Activated CD8-positive, alpha-beta T cell treated with anti-CD3 and anti-CD28 coated beads, Interleukin-2, amount 10 ng/mL, durations not matched to agents 7 days and 5 days (primary cell): ENCODE measurements around the gene ZNF384. TPM values are rescaled to one million over a fixed set of nuclear protein-coding genes. Genes with fewer than 3 reads are reported as not detected.

Source experiments
- ATAC-seq: fragments of 150-1000 bp; cut with Tn5 transposase; one replicate; pipeline ENCODE4 v1.10.0; 2021; ENCODE audit warnings: moderate library complexity
- CTCF ChIA-PET: fragments of 350-600 bp; sonication (Branson Sonifier 250); formaldehyde crosslinking; loops from one replicate; lab custom pipeline; 2021; ENCODE audit warnings: antibody characterized with exemption; lab: Charles Lee
- POLR2A ChIA-PET: fragments of 350-600 bp; sonication (Branson Sonifier 250); formaldehyde crosslinking; loops from one replicate; lab custom pipeline; 2021; ENCODE audit warnings: antibody characterized with exemption; lab: Charles Lee
- DNase-seq: peaks from one replicate; pipeline ENCODE4 v3.0.0-alpha.2; 2020
- H3K27ac Mint-ChIP-seq: one replicate; pipeline ENCODE4 v1.8.0; 2021; ENCODE audit warnings: mild to moderate bottlenecking, mixed read lengths
- H3K27me3 Mint-ChIP-seq: one replicate; pipeline ENCODE4 v1.8.0; 2021; ENCODE audit warnings: low read depth, mixed read lengths
- H3K36me3 Mint-ChIP-seq: one replicate; pipeline ENCODE4 v1.8.0; 2021; ENCODE audit warnings: low read depth, mixed read lengths
- H3K4me1 Mint-ChIP-seq: one replicate; pipeline ENCODE4 v1.8.0; 2021; ENCODE audit warnings: low read depth, mixed read lengths
- H3K4me3 Mint-ChIP-seq: one replicate; pipeline ENCODE4 v1.8.0; 2021; ENCODE audit warnings: mild to moderate bottlenecking, mixed read lengths
- H3K9me3 Mint-ChIP-seq: one replicate; pipeline ENCODE4 v1.8.0; 2022; ENCODE audit warnings: mixed read lengths; ENCODE audit not compliant: insufficient read depth
- total RNA-seq, 2 experiments: library from RNA; stranded (reverse); gene quantifications; one replicate each; pipeline ENCODE4 v1.2.3, GENCODE V29; 2021

ZNF384 gene
- 10 to 100 TPM; 71.9 to 76.4 TPM for total RNA-seq

DNA sequence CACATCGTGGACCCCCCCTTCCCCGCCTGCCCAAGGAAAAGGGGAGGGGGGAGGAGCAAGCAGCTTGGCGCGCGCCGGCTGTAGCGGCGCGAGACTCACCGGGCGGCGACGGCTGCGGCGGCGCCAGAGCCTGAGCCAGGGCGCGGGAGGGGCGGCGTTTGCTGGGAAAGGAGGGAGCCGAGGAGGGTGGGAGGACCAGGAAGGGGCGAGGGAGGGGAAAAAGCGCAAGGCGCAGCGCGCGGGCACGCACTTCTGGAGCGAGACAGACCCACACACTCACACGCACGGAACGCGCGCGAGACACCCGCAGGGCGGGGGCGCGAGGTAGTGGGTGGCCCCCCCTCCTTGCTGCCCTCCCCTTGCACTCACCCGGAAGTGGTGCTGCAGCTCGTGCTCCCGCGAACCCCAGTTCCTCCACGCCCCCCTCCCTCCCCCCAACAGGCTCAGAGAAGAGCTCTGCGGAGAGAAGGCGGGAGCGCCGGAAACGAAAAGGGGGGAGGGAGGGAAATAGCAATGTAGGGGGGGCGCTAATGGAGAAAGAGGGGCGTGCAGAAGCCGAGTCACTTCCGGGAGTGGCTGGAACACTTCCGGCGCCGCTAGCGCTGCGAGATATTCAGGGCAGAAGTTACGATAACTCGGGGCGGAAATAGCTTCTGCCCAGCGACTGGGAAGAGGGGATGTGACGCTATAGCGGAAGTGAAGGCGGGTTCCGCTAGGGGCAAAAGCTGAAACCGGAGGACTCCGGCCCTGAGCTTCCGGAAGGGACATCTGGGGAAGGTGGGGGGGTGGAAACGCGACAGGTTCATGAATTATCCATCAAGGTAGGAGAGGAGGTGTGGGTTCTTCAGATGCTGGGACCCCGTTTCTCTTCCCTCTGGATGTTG, at the start of gene ZNF384:
Gene ZNF384, minus strand, starts transcription at position 377 of the 884 bp plus-strand sequence. CDS start 9,855 bp downstream, outside the sequence.
- DNase-seq (peak; percentile 98), ATAC-seq (peak; percentile 83)
- no peaks in the 10 kb centered on the region for H3K9me3 Mint-ChIP-seq

GRCh38 chr12:6736754-6737153, 47.6 kb upstream of the ZNF384 start:
- POLR2A ChIA-PET = interaction anchor here (0.8 kb wide), 1 partner anchor 13 kb away, joined by 3 read pairs; the partner anchor contains the start of gene COPS7A
- DNase-seq (no peak), ATAC-seq (no peak)
- Mint-ChIP-seq H3K27ac (no peak overlapping the region), H3K36me3 (peaks cover 3% of the 10 kb centered on the region), H3K4me1 (peaks cover 10% of the 10 kb centered on the region), H3K4me3 (no peak overlapping the region), H3K9me3 (no peaks in the 10 kb centered on the region), H3K27me3 (no peaks in the 10 kb centered on the region)
- CTCF ChIA-PET = interaction anchor here (0.6 to 2.8 kb wide), 6 partner anchors 13 to 116 kb away, joined by 3 to 17 read pairs (median 4); partner anchors contain the start of genes COPS7A and MLF2

More for the DNA sequence above, at the start of gene ZNF384:
- CTCF ChIA-PET = interaction anchor here (0.6 to 3.9 kb wide), 31 partner anchors 9 to 183 kb away, joined by 3 to 30 read pairs (median 4); partner anchors contain the start of genes CDCA3, COPS7A, LPAR5 and MLF2
- POLR2A ChIA-PET = interaction anchor here (0.6 to 2.5 kb wide), 43 partner anchors 10 to 1451 kb away, joined by 3 to 69 read pairs (median 5); partner anchors contain the start of genes C12orf57, CDCA3, CHD4 and COPS7A
- Mint-ChIP-seq H3K27me3 (no peaks in the 10 kb centered on the region), H3K4me1 (peaks cover 51% of the 10 kb centered on the region), H3K27ac (peak within 1 kb of the TSS; percentile 94), H3K36me3 (peaks cover 37% of the 10 kb centered on the region), H3K4me3 (peak within 1 kb of the TSS; percentile 95)

DNA sequence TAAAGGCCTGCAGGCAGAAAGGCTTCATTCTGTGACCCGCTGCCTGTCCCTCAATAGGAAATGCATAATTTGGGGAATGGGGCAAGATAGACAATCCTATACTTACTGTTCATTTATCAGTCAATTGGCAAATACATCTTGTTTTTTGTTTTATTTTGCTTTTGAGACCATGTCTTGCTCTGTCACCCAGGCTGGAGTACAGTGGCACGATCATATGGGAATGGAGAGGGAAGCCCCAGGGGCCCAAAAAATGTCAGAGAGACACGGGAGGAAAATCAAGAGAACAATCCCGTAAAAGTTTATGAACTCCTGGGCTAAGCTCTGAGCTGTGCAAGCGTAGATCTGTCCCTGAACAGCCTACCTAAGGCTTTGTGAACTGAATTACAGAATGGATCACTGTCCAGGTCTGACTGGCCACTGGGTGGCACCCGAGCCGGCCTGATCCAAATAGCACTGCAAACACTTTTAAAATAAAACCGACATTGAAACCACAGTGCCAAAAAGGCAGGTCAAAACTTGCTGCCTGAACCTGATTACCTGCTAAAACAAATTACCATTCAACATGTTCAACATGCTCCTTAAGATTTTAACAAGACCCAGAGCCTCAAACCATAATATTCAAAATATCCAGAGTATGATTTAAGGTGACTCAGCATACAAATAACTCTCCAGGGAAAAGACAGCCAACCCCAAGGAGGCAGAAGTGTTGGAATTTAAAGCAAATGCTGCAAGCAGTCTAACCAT, 46.4 kb upstream of the ZNF384 start:
- Mint-ChIP-seq H3K9me3 (no peaks in the 10 kb centered on the region), H3K4me3 (no peak overlapping the region), H3K27ac (peak overlapping the region; percentile 44), H3K27me3 (no peaks in the 10 kb centered on the region), H3K4me1 (peaks cover 10% of the 10 kb centered on the region), H3K36me3 (peaks cover 8% of the 10 kb centered on the region)
- POLR2A ChIA-PET = no interaction called here
- ATAC-seq (peak; percentile 76), DNase-seq (peak; percentile 68)
- CTCF ChIA-PET = interaction anchor here (0.8 to 2.8 kb wide), 5 partner anchors 12 to 117 kb away, joined by 3 to 13 read pairs (median 4); partner anchors contain the start of genes COPS7A and MLF2

DNA sequence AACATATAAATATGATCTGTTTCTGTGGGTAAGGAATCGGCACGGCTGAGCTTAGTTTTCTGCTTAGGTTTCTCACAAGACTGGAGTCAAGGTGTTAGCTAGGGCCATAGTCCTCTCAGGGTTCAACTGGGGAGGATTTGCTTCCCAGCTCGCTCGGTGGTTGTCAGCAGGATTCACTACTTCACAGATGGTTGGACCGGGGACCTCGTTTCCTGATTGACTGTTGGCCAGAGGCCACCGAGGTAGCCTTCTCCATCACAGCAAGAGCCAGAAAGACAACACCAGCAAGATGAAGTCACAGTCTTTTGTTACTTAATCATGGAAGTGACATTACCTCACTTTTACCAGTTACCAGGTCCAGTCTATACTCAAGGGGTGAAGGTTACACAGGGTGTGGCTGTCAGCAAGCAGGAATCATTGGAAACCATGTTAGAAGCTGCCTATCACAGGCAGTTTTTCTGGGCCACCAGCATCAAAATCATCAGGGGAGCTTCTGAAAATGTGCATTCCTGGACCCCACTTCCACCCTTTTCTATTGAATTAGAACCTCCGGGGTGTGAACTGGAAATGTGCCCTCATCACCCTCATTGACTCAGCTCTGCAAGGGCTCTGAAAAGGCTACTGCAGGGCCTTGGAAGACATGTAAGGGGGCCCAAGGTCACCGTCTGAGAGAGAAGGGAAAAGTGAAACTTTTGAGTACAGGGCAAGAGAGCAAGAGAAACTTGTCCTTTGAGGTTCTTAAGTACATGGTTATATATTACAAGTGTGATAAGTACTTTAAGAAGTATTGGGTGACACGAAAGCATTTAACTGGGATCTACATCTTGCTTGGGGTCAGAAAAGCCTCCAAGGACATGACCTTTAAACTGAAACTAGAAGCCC, 45.6 kb upstream of the ZNF384 start:
- H3K9me3 Mint-ChIP-seq = no peaks in the 10 kb centered on the region
- peaks cover 14% of the 10 kb centered on the region for H3K36me3 Mint-ChIP-seq
- H3K4me1 Mint-ChIP-seq = peaks cover 10% of the 10 kb centered on the region
- H3K4me3 Mint-ChIP-seq = no peak overlapping the region
- POLR2A ChIA-PET = interaction anchor here (1.2 to 2.1 kb wide), 3 partner anchors 10 to 18 kb away, joined by 4 to 12 read pairs (median 5); partner anchors contain the start of genes COPS7A and MLF2
- CTCF ChIA-PET = interaction anchor here (0.7 to 2.9 kb wide), 7 partner anchors 10 to 91 kb away, joined by 3 to 12 read pairs (median 4); partner anchors contain the start of genes COPS7A, MLF2 and PTMS
- DNase-seq (no peak), ATAC-seq (no peak)
- H3K27me3 Mint-ChIP-seq = no peaks in the 10 kb centered on the region
- no peak overlapping the region for H3K27ac Mint-ChIP-seq

DNA sequence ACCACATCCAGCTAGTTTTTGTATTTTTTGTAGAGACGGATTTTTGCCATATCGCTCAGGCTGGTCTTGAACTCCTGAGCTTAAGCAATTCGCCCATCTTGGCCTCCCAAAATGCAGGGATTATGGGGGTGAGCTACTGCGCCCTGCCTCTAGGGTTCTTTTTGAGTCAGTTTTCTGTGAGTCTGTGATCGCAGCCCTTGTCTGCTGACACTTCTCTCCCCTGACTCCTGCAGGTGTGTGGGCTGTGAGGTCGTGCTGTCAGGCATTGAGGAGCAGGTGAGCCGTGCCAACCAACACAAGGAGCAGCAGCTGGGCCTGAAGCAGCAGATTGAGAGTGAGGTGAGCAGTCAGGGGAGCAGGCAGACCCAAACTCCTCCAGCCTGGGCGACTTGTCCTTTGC, 41.0 kb upstream of the ZNF384 start:
- CTCF ChIA-PET = interaction anchor here (1.5 kb wide), 1 partner anchor 23 kb away, joined by 7 read pairs; the partner anchor contains the start of gene MLF2
- no peak for DNase-seq
- Mint-ChIP-seq H3K4me3 (no peak overlapping the region), H3K36me3 (peaks cover 36% of the 10 kb centered on the region), H3K9me3 (no peaks in the 10 kb centered on the region), H3K27ac (no peak overlapping the region), H3K27me3 (no peaks in the 10 kb centered on the region), H3K4me1 (peaks cover 10% of the 10 kb centered on the region)
- POLR2A ChIA-PET = interaction anchor here (1.3 kb wide), 1 partner anchor 37 kb away, joined by 3 read pairs; no protein-coding TSS in a partner anchor
- no peak for ATAC-seq

- ATAC-seq (no peak), DNase-seq (no peak)
- no peaks in the 10 kb centered on the region for H3K27me3 Mint-ChIP-seq
- H3K4me3 Mint-ChIP-seq = no peak overlapping the region
- CTCF ChIA-PET = no interaction called here
- POLR2A ChIA-PET = no interaction called here
- no peaks in the 10 kb centered on the region for H3K9me3 Mint-ChIP-seq
- H3K36me3 Mint-ChIP-seq = peaks cover 33% of the 10 kb centered on the region
- H3K27ac Mint-ChIP-seq = no peak overlapping the region
- H3K4me1 Mint-ChIP-seq = peaks cover 17% of the 10 kb centered on the region
Observed at GRCh38 chr12:6729186-6729585, 40.0 kb upstream of the ZNF384 start.

- Mint-ChIP-seq H3K27ac (peak overlapping the region; percentile 64), H3K9me3 (no peaks in the 10 kb centered on the region), H3K4me3 (peak overlapping the region; percentile 84), H3K4me1 (peaks cover 29% of the 10 kb centered on the region), H3K27me3 (no peaks in the 10 kb centered on the region), H3K36me3 (peaks cover 27% of the 10 kb centered on the region)
- ATAC-seq = no peak
- ChIA-PET POLR2A (interaction anchor here (3.2 kb wide), 1 partner anchor 36 kb away, joined by 69 read pairs; the partner anchor contains the start of gene ZNF384), CTCF (interaction anchor here (1.1 to 3.2 kb wide), 6 partner anchors 8 to 147 kb away, joined by 3 to 32 read pairs (median 12); partner anchors contain the start of genes MLF2, PTMS, SPSB2 and ZNF384)
- no peak for DNase-seq
Observed at GRCh38 chr12:6725350-6725749, 36.2 kb upstream of the ZNF384 start.

DNA sequence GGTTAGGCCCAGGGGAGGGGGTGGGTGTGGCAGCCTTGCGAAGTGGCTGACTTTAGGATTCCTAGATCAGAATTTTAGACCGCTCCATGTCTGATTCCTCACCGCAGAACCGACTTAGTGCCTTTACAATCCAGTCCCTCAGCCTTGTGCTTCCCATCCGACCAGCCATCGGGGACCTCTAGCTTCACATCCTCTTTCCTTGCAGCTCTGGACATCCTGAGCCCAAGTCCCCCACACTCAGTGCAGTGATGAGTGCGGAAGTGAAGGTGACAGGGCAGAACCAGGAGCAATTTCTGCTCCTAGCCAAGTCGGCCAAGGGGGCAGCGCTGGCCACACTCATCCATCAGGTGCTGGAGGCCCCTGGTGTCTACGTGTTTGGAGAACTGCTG, 35.2 kb upstream of the ZNF384 start:
- ChIA-PET CTCF (interaction anchor here (0.7 to 3.2 kb wide), 24 partner anchors 9 to 187 kb away, joined by 3 to 32 read pairs (median 6); partner anchors contain the start of genes CDCA3, MLF2, PTMS and SPSB2), POLR2A (interaction anchor here (0.6 to 3.2 kb wide), 28 partner anchors 9 to 288 kb away, joined by 3 to 69 read pairs (median 4); partner anchors contain the start of genes C12orf57, CDCA3, GPR162 and LPAR5)
- Mint-ChIP-seq H3K9me3 (no peaks in the 10 kb centered on the region), H3K4me1 (peaks cover 29% of the 10 kb centered on the region), H3K4me3 (peak overlapping the region; percentile 84), H3K27ac (peak overlapping the region; percentile 93), H3K27me3 (no peaks in the 10 kb centered on the region), H3K36me3 (peaks cover 18% of the 10 kb centered on the region)
- DNase-seq (peak; percentile 55), ATAC-seq (peak; percentile 40)

DNA sequence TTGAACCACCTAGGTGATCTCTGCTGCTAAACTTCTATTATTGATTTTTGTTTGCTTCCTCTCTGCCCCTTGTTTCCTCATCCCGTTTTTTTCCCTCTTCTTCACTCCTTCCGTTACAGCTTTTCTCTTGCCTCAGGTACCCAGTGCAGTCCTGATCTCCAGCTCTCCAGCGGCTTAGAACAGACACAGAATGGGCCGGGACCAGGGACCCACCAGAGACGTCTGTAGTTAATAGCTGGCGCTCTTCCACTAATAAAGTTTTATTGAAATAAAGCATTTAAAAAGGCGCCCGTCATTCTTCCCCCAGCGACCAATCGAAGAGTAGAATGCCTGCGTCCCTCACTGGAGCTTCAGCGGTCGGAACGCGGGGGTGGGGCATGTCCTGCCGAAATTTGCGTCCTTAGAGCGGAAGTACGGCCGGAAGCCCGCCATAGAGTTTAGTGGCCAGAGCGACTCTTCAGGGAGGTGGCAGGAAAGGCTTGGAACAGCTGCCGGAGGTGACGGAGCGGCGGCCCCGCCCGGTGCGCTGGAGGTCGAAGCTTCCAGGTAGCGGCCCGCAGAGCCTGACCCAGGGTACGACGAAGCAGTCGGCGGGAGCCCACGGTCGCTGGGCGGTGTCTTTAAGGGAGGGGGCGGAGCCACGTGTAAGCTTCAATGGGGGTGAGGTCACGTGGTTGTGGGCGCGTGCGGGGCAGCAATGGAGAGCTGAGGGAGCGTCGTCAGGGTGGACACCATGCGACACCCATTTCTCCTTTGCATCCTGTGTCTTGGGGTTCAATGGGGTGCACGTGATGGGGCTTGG, 34.6 kb upstream of the ZNF384 start, which contains the start of gene COPS7A:
Gene COPS7A, plus strand, starts transcription at position 440 of the 802 bp plus-strand sequence. CDS start 611 bp downstream, outside the sequence.
- Mint-ChIP-seq H3K9me3 (no peaks in the 10 kb centered on the region), H3K4me1 (peaks cover 29% of the 10 kb centered on the region), H3K27ac (peak within 1 kb of the TSS; percentile 93), H3K36me3 (peaks cover 16% of the 10 kb centered on the region), H3K27me3 (no peaks in the 10 kb centered on the region), H3K4me3 (peak within 1 kb of the TSS; percentile 84)
- POLR2A ChIA-PET = interaction anchor here (0.7 to 3.2 kb wide), 29 partner anchors 10 to 287 kb away, joined by 3 to 69 read pairs (median 4); partner anchors contain the start of genes C12orf57, CDCA3, LPAR5 and MLF2
- DNase-seq (peak; percentile 100), ATAC-seq (peak; percentile 96)
- CTCF ChIA-PET = interaction anchor here (0.7 to 3.2 kb wide), 25 partner anchors 10 to 186 kb away, joined by 3 to 32 read pairs (median 6); partner anchors contain the start of genes CDCA3, MLF2, PTMS and SPSB2
